PFSK-1 (cell line): ENCODE data around the gene RAB3C.

Source experiments
- POLR2AphosphoS5 ChIP-seq: IDR thresholded peaks from 2 replicates; pipeline ENCODE4 v1.6.1; 2012; ENCODE audit warnings: low read depth, mild to moderate bottlenecking, control low read depth, low read length, moderate library complexity
- TAF1 ChIP-seq: IDR thresholded peaks from 2 replicates; pipeline ENCODE4 v1.6.1; 2012; ENCODE audit warnings: low read length, control low read depth, borderline replicate concordance; ENCODE audit not compliant: insufficient read depth

DNA sequence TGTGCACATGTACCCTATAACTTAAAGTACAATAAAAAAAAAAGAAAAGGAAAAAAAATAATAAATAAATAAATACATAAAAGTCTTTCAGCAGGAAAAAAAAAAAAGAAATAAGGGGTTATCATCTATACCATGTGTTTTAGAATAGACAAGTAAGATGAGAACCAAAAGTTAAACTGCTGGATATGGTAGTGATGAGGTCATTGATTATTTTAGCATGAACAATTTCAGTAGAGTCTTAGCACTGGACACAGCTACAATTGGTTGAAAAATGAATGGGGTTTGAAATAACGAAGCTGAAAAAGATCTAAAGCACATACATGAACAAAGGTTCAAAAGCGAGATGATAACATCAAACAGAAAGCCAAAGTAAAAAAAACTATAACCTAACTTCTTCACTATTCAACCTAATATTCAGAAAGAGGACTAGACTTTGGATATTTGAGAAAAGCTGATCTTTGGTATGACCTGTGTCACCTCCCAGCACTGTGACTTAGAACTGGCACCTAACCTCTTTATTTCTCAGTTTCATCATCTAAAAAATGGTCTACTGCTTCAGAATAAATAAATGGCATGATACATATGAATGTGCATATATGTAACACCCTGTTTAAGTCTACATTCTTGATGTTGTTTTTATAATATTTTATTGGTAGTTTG is 133.3 kb downstream of the RAB3C start:
- TF ChIP-seq TAF1 = no peak
- TF ChIP-seq POLR2AphosphoS5 = no peak
